Calu3 (cell line): ENCODE results near the gene PSG7. TPM values are rescaled to one million over a fixed set of nuclear protein-coding genes. Genes with fewer than 3 reads are reported as not detected.
"Not testable (repeated sequence)": the region's sequence is repeated elsewhere in the genome, so short reads cannot be mapped to it uniquely, and the experiment has no call there.

Experiments used
- BruUV-seq: library from RNA; stranded (reverse); fragments of 400-500 nt; replicated peaks from 2 replicates; lab custom pipeline; 2021; lab: Mats Ljungman, UMichigan
- CTCF ChIA-PET: fragments of 300-600 bp; sonication (Branson Sonifier 250); formaldehyde crosslinking; loops from one replicate; lab custom pipeline; 2022; ENCODE audit warnings: antibody characterized with exemption; lab: Charles Lee
- DNase-seq: peaks from one replicate; pipeline ENCODE4 v3.0.0; 2022
- H3K27ac Mint-ChIP-seq: one replicate; pipeline ENCODE4 v1.8.0; 2022; ENCODE audit warnings: mixed read lengths; ENCODE audit not compliant: unreplicated experiment
- H3K27me3 Mint-ChIP-seq: one replicate; pipeline ENCODE4 v1.8.0; 2022; ENCODE audit warnings: mixed read lengths; ENCODE audit not compliant: unreplicated experiment
- H3K36me3 Mint-ChIP-seq: one replicate; pipeline ENCODE4 v1.8.0; 2022; ENCODE audit warnings: mild to moderate bottlenecking, moderate library complexity, mixed read lengths; ENCODE audit not compliant: insufficient read depth, unreplicated experiment
- H3K4me1 Mint-ChIP-seq: one replicate; pipeline ENCODE4 v1.8.0; 2022; ENCODE audit warnings: mild to moderate bottlenecking, low read depth, mixed read lengths; ENCODE audit not compliant: unreplicated experiment
- H3K4me3 Mint-ChIP-seq: one replicate; pipeline ENCODE4 v1.8.0; 2022; ENCODE audit warnings: mild to moderate bottlenecking, low read depth, moderate library complexity, mixed read lengths; ENCODE audit not compliant: unreplicated experiment
- H3K9me3 Mint-ChIP-seq: one replicate; pipeline ENCODE4 v1.8.0; 2022; ENCODE audit warnings: low read depth, mixed read lengths; ENCODE audit not compliant: unreplicated experiment
- CTCF ChIP-seq: fragments of 200-600 bp; IDR thresholded peaks from one replicate; pipeline ENCODE4 v1.8.0; 2022; ENCODE audit warnings: antibody characterized with exemption; ENCODE audit not compliant: unreplicated experiment
- intact Hi-C: fragments of 100-400 bp; cut with micrococcal nuclease; formaldehyde crosslinking; loops from one replicate; pipeline ENCODE4 v1.10.0; 2022; ENCODE audit not compliant: unreplicated experiment
- total RNA-seq: library from RNA; stranded (reverse); gene quantifications from 2 replicates; pipeline ENCODE4 v1.2.3, GENCODE V29; 2022

PSG7 gene
- total RNA-seq, 1 experiment from 2014 or later, result not detected

- BruUV-seq, intact Hi-C loops, H3K4me3 Mint-ChIP-seq: not testable (repeated sequence)
Measured at GRCh38 chr19:42898656-42899055, 38.4 kb downstream of the PSG7 start.

GRCh38 chr19:42897729-42898128 lies 39.3 kb downstream of the PSG7 start:
- H3K4me3 Mint-ChIP-seq, H3K36me3 Mint-ChIP-seq, BruUV-seq, CTCF ChIA-PET, intact Hi-C loops, H3K27ac Mint-ChIP-seq, H3K9me3 Mint-ChIP-seq, DNase-seq: not testable (repeated sequence)
- peaks cover 38% of the 10 kb centered on the region for H3K27me3 Mint-ChIP-seq
- peaks cover 20% of the 10 kb centered on the region for H3K4me1 Mint-ChIP-seq

More at GRCh38 chr19:42898656-42899055, 38.4 kb downstream of the PSG7 start:
- H3K9me3 Mint-ChIP-seq, H3K36me3 Mint-ChIP-seq, H3K27ac Mint-ChIP-seq, DNase-seq: not testable (repeated sequence)
- Mint-ChIP-seq H3K4me1 (peaks cover 20% of the 10 kb centered on the region), H3K27me3 (peaks cover 47% of the 10 kb centered on the region)
- CTCF ChIA-PET, result interaction anchor here (0.6 kb wide), 1 partner anchor 38 kb away, joined by 4 read pairs; the partner anchor contains the start of gene PSG7

GRCh38 chr19:42890446-42890845 lies 46.6 kb downstream of the PSG7 start:
- BruUV-seq, H3K4me1 Mint-ChIP-seq, intact Hi-C loops, CTCF ChIA-PET, H3K27ac Mint-ChIP-seq, H3K36me3 Mint-ChIP-seq, DNase-seq, H3K4me3 Mint-ChIP-seq, H3K9me3 Mint-ChIP-seq: not testable (repeated sequence)
- peaks cover 13% of the 10 kb centered on the region for H3K27me3 Mint-ChIP-seq

GRCh38 chr19:42887876-42888445 lies 49.0 kb downstream of the PSG7 start:
- H3K36me3 Mint-ChIP-seq, H3K4me3 Mint-ChIP-seq, intact Hi-C loops, BruUV-seq, DNase-seq, CTCF ChIA-PET, H3K9me3 Mint-ChIP-seq, H3K4me1 Mint-ChIP-seq, H3K27ac Mint-ChIP-seq: not testable (repeated sequence)
- H3K27me3 Mint-ChIP-seq, result peaks cover 19% of the 10 kb centered on the region

GRCh38 chr19:42882730-42883129 lies 54.3 kb downstream of the PSG7 start:
- H3K9me3 Mint-ChIP-seq, CTCF ChIA-PET, H3K36me3 Mint-ChIP-seq, H3K4me1 Mint-ChIP-seq, BruUV-seq, DNase-seq, H3K27ac Mint-ChIP-seq, intact Hi-C loops, H3K4me3 Mint-ChIP-seq: not testable (repeated sequence)
- peaks cover 19% of the 10 kb centered on the region for H3K27me3 Mint-ChIP-seq

- H3K9me3 Mint-ChIP-seq, H3K36me3 Mint-ChIP-seq, H3K27ac Mint-ChIP-seq, H3K4me3 Mint-ChIP-seq, BruUV-seq, intact Hi-C loops, DNase-seq, CTCF ChIA-PET: not testable (repeated sequence)
- Mint-ChIP-seq H3K27me3 (peaks cover 19% of the 10 kb centered on the region), H3K4me1 (peaks cover 13% of the 10 kb centered on the region)
Measured at GRCh38 chr19:42882010-42882409, 55.0 kb downstream of the PSG7 start.

GRCh38 chr19:42881279-42881678 lies 55.7 kb downstream of the PSG7 start:
- H3K27ac Mint-ChIP-seq, BruUV-seq, H3K4me3 Mint-ChIP-seq, intact Hi-C loops, H3K36me3 Mint-ChIP-seq, H3K9me3 Mint-ChIP-seq: not testable (repeated sequence)
- peak; percentile 47 for TF ChIP-seq CTCF
- CTCF ChIA-PET, result interaction anchor here (0.6 kb wide), 1 partner anchor 116 kb away, joined by 3 read pairs; the partner anchor contains the start of gene PSG8
- Mint-ChIP-seq H3K4me1 (peaks cover 20% of the 10 kb centered on the region), H3K27me3 (peaks cover 14% of the 10 kb centered on the region)
- DNase-seq, result peak; percentile 23

GRCh38 chr19:42880621-42881020 lies 56.4 kb downstream of the PSG7 start:
- DNase-seq, H3K9me3 Mint-ChIP-seq, H3K27me3 Mint-ChIP-seq, BruUV-seq, intact Hi-C loops, H3K36me3 Mint-ChIP-seq, H3K4me3 Mint-ChIP-seq, CTCF ChIA-PET, H3K27ac Mint-ChIP-seq: not testable (repeated sequence)
- H3K4me1 Mint-ChIP-seq, result peaks cover 27% of the 10 kb centered on the region
